CD4-positive, alpha-beta T cell (primary cell): ENCODE measurements around the gene ZNF846. TPM values are rescaled to one million over a fixed set of nuclear protein-coding genes. Genes with fewer than 3 reads are reported as not detected.

Experiments used
- ATAC-seq: fragments of 200-7000 bp; cut with Tn5 transposase; one replicate; pipeline ENCODE4 v1.10.0; 2022; ENCODE audit warnings: mild to moderate bottlenecking; ENCODE audit not compliant: poor library complexity
- CTCF ChIA-PET: fragments of 350-600 bp; sonication (Branson Sonifier 250); formaldehyde crosslinking; loops from one replicate; lab custom pipeline; 2021; ENCODE audit warnings: antibody characterized with exemption, inconsistent platforms; lab: Charles Lee
- POLR2A ChIA-PET: fragments of 350-600 bp; sonication (Branson Sonifier 250); formaldehyde crosslinking; loops from one replicate; lab custom pipeline; 2021; ENCODE audit warnings: antibody characterized with exemption, inconsistent platforms; lab: Charles Lee
- DNase-seq, 14 experiments: peaks; one replicate each; pipeline ENCODE4 v3.0.0-alpha.2; 2013 to 2020; ENCODE audit warnings: mixed read lengths in 2 of 14
- H3K27ac ChIP-seq, 2 donors: one replicate each; pipeline versions ENCODE4 v1.5.1 to v1.7.0; 2013; ENCODE audit warnings: low read length in 2 of 2, low read depth in 1 of 2, mild to moderate bottlenecking in 1 of 2
- H3K27me3 ChIP-seq, 2 experiments: 1 replicate in 1 of 2; 2 replicates in 1 of 2; pipeline versions ENCODE4 v1.6.1 to v1.7.0; 2013; ENCODE audit warnings: low read length in 2 of 2, control low read depth in 1 of 2, mild to moderate bottlenecking in 1 of 2, moderate library complexity in 1 of 2; ENCODE audit not compliant: insufficient read depth in 2 of 2, control insufficient read depth in 1 of 2
- H3K36me3 ChIP-seq: one replicate; pipeline ENCODE4 v1.6.1; 2013; ENCODE audit warnings: low read length, control low read depth; ENCODE audit not compliant: insufficient read depth
- H3K4me1 ChIP-seq: one replicate; pipeline ENCODE4 v1.6.1; 2013; ENCODE audit warnings: low read length, control low read depth; ENCODE audit not compliant: insufficient read depth
- H3K4me3 ChIP-seq: one replicate; pipeline ENCODE4 v1.5.1; 2013; ENCODE audit warnings: mild to moderate bottlenecking, low read length, moderate library complexity
- H3K9me3 ChIP-seq, 2 experiments: 1 replicate in 1 of 2; 2 replicates in 1 of 2; pipeline versions ENCODE4 v1.6.1 to v1.7.0; 2013; ENCODE audit warnings: low read length in 2 of 2, mild to moderate bottlenecking in 2 of 2, control low read depth in 1 of 2, moderate library complexity in 1 of 2; ENCODE audit not compliant: control insufficient read depth in 1 of 2, insufficient read depth in 1 of 2
- H3K27ac Mint-ChIP-seq: one replicate; pipeline ENCODE4 v1.8.0; 2020; ENCODE audit warnings: mixed read lengths
- H3K27me3 Mint-ChIP-seq: one replicate; pipeline ENCODE4 v1.8.0; 2021; ENCODE audit warnings: mixed read lengths
- H3K36me3 Mint-ChIP-seq: one replicate; pipeline ENCODE4 v1.8.0; 2021; ENCODE audit warnings: low read depth, mixed read lengths
- H3K4me1 Mint-ChIP-seq: one replicate; pipeline ENCODE4 v1.8.0; 2021; ENCODE audit warnings: low read depth, mixed read lengths
- H3K4me3 Mint-ChIP-seq: one replicate; pipeline ENCODE4 v1.8.0; 2020; ENCODE audit warnings: mild to moderate bottlenecking, mixed read lengths
- H3K9me3 Mint-ChIP-seq: one replicate; pipeline ENCODE4 v1.8.0; 2020; ENCODE audit warnings: mixed read lengths
- CTCF ChIP-seq: fragments of 200-600 bp; IDR thresholded peaks from one replicate; pipeline ENCODE4 v1.8.0; 2022; ENCODE audit warnings: antibody characterized with exemption, mild to moderate bottlenecking
- intact Hi-C, 2 experiments: fragments of 100-400 bp; cut with DNase I in 1 of 2; cut with micrococcal nuclease in 1 of 2; formaldehyde crosslinking; loops; one replicate each; pipeline versions ENCODE4 v1.15.1 to v1.9.0; 2023 to 2025; cut with DNase I, micrococcal nuclease
- total RNA-seq, 174 experiments: library from RNA in 2 of 174; stranded (reverse) in 2 of 174; gene quantifications; one replicate each; pipeline ENCODE4 v1.2.3 and lab custom pipeline; 2021 to 2026

The ZNF846 gene
- total RNA-seq, 2 experiments from 2014 or later: 7.9 to 8.5 TPM

GRCh38 chr19:9721861-9722260 is 46.7 kb downstream of the ZNF846 start:
- Mint-ChIP-seq H3K4me3 (no peak overlapping the region), H3K27ac (no peak overlapping the region), H3K9me3 (peaks cover 5% of the 10 kb centered on the region), H3K4me1 (peaks cover 8% of the 10 kb centered on the region), H3K27me3 (no peaks in the 10 kb centered on the region), H3K36me3 (peaks cover 5% of the 10 kb centered on the region)
- ChIA-PET POLR2A (no interaction called here), CTCF (no interaction called here)
- intact Hi-C loops: no loop called here
- peaks cover 13 to 16% of the 10 kb centered on the region in 2 experiments for H3K9me3 ChIP-seq
- no peaks in the 10 kb centered on the region for H3K36me3 ChIP-seq
- H3K27ac ChIP-seq: no peak overlapping the region
- H3K4me1 ChIP-seq: no peaks in the 10 kb centered on the region
- ATAC-seq: no peak
- peaks cover 0 to 5% of the 10 kb centered on the region in 2 experiments for H3K27me3 ChIP-seq
- peak in 2 of 14 experiments; percentile 7 to 20 for DNase-seq
- no peak overlapping the region for H3K4me3 ChIP-seq
- TF ChIP-seq CTCF: no peak

DNA sequence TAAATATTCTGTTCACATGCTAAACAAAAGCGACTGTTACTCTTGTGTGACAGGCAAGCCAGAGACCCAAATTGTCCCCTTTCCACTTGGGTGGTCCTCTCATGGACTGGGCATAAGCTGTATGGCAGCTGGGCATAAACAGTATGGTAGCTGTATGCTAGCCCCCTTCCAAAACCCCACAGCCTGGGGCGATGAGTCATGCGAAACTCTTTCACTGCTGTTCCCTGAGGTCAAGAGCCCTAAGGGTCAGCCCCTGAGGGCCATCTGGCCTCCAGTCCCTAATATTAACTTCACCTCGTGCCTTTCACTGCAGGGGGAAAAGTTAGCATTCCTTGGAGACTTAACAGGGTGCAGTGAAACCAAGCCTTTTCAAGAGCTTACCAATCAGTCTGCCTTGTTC is 48.0 kb downstream of the ZNF846 start:
- ChIA-PET CTCF (no interaction called here), POLR2A (no interaction called here)
- Histone ChIP-seq H3K4me1 (no peaks in the 10 kb centered on the region), H3K27ac (no peak overlapping the region), H3K4me3 (no peak overlapping the region), H3K36me3 (no peaks in the 10 kb centered on the region), H3K9me3 (peaks cover 10 to 15% of the 10 kb centered on the region in 2 experiments), H3K27me3 (peaks cover 0 to 5% of the 10 kb centered on the region in 2 experiments)
- ATAC-seq (no peak), DNase-seq (no peak)
- intact Hi-C loops: no loop called here
- TF ChIP-seq CTCF: no peak
- Mint-ChIP-seq H3K4me1 (peaks cover 8% of the 10 kb centered on the region), H3K36me3 (peaks cover 5% of the 10 kb centered on the region), H3K4me3 (no peak overlapping the region), H3K27me3 (no peaks in the 10 kb centered on the region), H3K9me3 (peaks cover 5% of the 10 kb centered on the region), H3K27ac (no peak overlapping the region)

GRCh38 chr19:9711815-9712214 is 56.7 kb downstream of the ZNF846 start:
- peaks cover 6% of the 10 kb centered on the region for H3K27me3 Mint-ChIP-seq
- Histone ChIP-seq H3K27me3 (no peaks in the 10 kb centered on the region), H3K4me1 (no peaks in the 10 kb centered on the region), H3K27ac (no peak overlapping the region), H3K36me3 (no peaks in the 10 kb centered on the region), H3K9me3 (peaks cover 10 to 31% of the 10 kb centered on the region in 2 experiments), H3K4me3 (no peak overlapping the region)
- H3K36me3 Mint-ChIP-seq: peaks cover 10% of the 10 kb centered on the region
- CTCF ChIA-PET: no interaction called here
- no peak overlapping the region for H3K27ac Mint-ChIP-seq
- intact Hi-C loops: no loop called here
- H3K4me3 Mint-ChIP-seq: no peak overlapping the region
- DNase-seq: no peak
- POLR2A ChIA-PET: no interaction called here
- H3K9me3 Mint-ChIP-seq: peaks cover 14% of the 10 kb centered on the region
- TF ChIP-seq CTCF: no peak
- no peaks in the 10 kb centered on the region for H3K4me1 Mint-ChIP-seq
- no peak for ATAC-seq
